Measurements from ENCODE around the gene SLC25A25.
"Not testable (repeated sequence)": the region's sequence is repeated elsewhere in the genome, so short reads cannot be mapped to it uniquely, and the experiment has no call there.

SLC25A25 gene

GRCh38 chr9:128065907-128066712 lies 1.9 kb upstream of the SLC25A25 start:
- peaks cover 12% of the 10 kb centered on the region for H3K79me2 ChIP-seq
- peaks cover 4% of the 10 kb centered on the region for H3K4me1 ChIP-seq
- no peaks in the 10 kb centered on the region for H3K27me3 ChIP-seq (ENCODE audit: control insufficient read depth, insufficient read depth, low read length)
- no peak overlapping the region for H3K27ac ChIP-seq
- H2AFZ ChIP-seq, result no peak overlapping the region
- peak overlapping the region; percentile 97 for H3K4me2 ChIP-seq (ENCODE audit: low read length)
- H3K9me3 ChIP-seq (ENCODE audit: control insufficient read depth, low read length), result no peaks in the 10 kb centered on the region
- H3K36me3 ChIP-seq (ENCODE audit: control insufficient read depth, insufficient read depth, low read length), result no peaks in the 10 kb centered on the region
- no peak overlapping the region for H3K9ac ChIP-seq
- peak overlapping the region; percentile 99 for H3K4me3 ChIP-seq (ENCODE audit: low read depth, low read length)
- TF ChIP-seq CTCF (IDR thresholded peaks at IDR 0.05), result no peak

GRCh38 chr9:128066713-128067644 lies 1.1 kb upstream of the SLC25A25 start, which contains the start of gene NAIF1:
NAIF1 (minus strand) TSS chr9:128067320; CDS start chr9:128067101, 219 bp downstream.
- Histone ChIP-seq H3K79me2 (peaks cover 12% of the 10 kb centered on the region), H3K9me3 (ENCODE audit: control insufficient read depth, low read length) (no peaks in the 10 kb centered on the region), H3K4me2 (ENCODE audit: low read length) (peak within 1 kb of the TSS; percentile 100), H3K27ac (peak within 1 kb of the TSS; percentile 99), H3K4me1 (peaks cover 4% of the 10 kb centered on the region), H3K9ac (peak within 1 kb of the TSS; percentile 80), H3K4me3 (ENCODE audit: low read depth, low read length) (peak within 1 kb of the TSS; percentile 99), H3K36me3 (ENCODE audit: control insufficient read depth, insufficient read depth, low read length) (no peaks in the 10 kb centered on the region), H2AFZ (peak within 1 kb of the TSS; percentile 84), H3K27me3 (ENCODE audit: control insufficient read depth, insufficient read depth, low read length) (no peaks in the 10 kb centered on the region)
- TF ChIP-seq CTCF (IDR thresholded peaks at IDR 0.05), result no peak

- peaks cover 7% of the 10 kb centered on the region for H3K4me1 ChIP-seq
- no peak for TF ChIP-seq CTCF (IDR thresholded peaks at IDR 0.05)
- H3K36me3 ChIP-seq (ENCODE audit: control insufficient read depth, insufficient read depth, low read length), result no peaks in the 10 kb centered on the region
Measured at GRCh38 chr9:128068386-128069205, 564 bp downstream of the SLC25A25 start.

GRCh38 chr9:128070874-128071273 lies 2.8 kb downstream of the SLC25A25 start:
- Histone ChIP-seq H3K9me3 (ENCODE audit: control insufficient read depth, low read length) (no peaks in the 10 kb centered on the region), H3K27ac (peak overlapping the region; percentile 96), H3K79me2 (peaks cover 12% of the 10 kb centered on the region), H3K4me1 (peaks cover 12% of the 10 kb centered on the region), H2AFZ (no peak overlapping the region), H3K27me3 (ENCODE audit: control insufficient read depth, insufficient read depth, low read length) (no peaks in the 10 kb centered on the region), H3K36me3 (ENCODE audit: control insufficient read depth, insufficient read depth, low read length) (no peaks in the 10 kb centered on the region), H3K9ac (no peak overlapping the region), H3K4me3 (ENCODE audit: low read depth, low read length) (no peak overlapping the region), H3K4me2 (ENCODE audit: low read length) (no peak overlapping the region)
- TF ChIP-seq CTCF (IDR thresholded peaks at IDR 0.05), result no peak

More at GRCh38 chr9:128068386-128069205, 564 bp downstream of the SLC25A25 start:
- H3K4me3 ChIP-seq (ENCODE audit: low read depth, low read length), result peak overlapping the region; percentile 78
- peak overlapping the region; percentile 80 for H3K9ac ChIP-seq
- peak overlapping the region; percentile 56 for H2AFZ ChIP-seq
- H3K27ac ChIP-seq, result peak overlapping the region; percentile 88
- H3K79me2 ChIP-seq, result peaks cover 12% of the 10 kb centered on the region
- H3K27me3 ChIP-seq (ENCODE audit: control insufficient read depth, insufficient read depth, low read length), result no peaks in the 10 kb centered on the region
- peak overlapping the region; percentile 82 for H3K4me2 ChIP-seq (ENCODE audit: low read length)
- no peaks in the 10 kb centered on the region for H3K9me3 ChIP-seq (ENCODE audit: control insufficient read depth, low read length)

- H2AFZ ChIP-seq; H3K4me3 ChIP-seq (ENCODE audit: low read depth, low read length): not testable (repeated sequence)
- H3K4me1 ChIP-seq, result peaks cover 12% of the 10 kb centered on the region
Measured at GRCh38 chr9:128071475-128071874, 3.4 kb downstream of the SLC25A25 start.

More at GRCh38 chr9:128071475-128071874, 3.4 kb downstream of the SLC25A25 start:
- not testable (repeated sequence) for H3K4me2 ChIP-seq (ENCODE audit: low read length); H3K27me3 ChIP-seq (ENCODE audit: control insufficient read depth, insufficient read depth, low read length); H3K36me3 ChIP-seq (ENCODE audit: control insufficient read depth, insufficient read depth, low read length); H3K79me2 ChIP-seq; H3K9me3 ChIP-seq (ENCODE audit: control insufficient read depth, low read length); H3K9ac ChIP-seq
- peak overlapping the region; percentile 96 for H3K27ac ChIP-seq
